K562 (cell line): ENCODE results near the gene AQP6. TPM values are rescaled to one million over a fixed set of nuclear protein-coding genes. Genes with fewer than 3 reads are reported as not detected.

Source experiments
- ATAC-seq: fragments of 200-7000 bp; cut with Tn5 transposase; 3 replicates; pipeline ENCODE4 v1.9.1; 2020; ENCODE audit warnings: moderate library complexity
- BruUV-seq: library from RNA; stranded (reverse); fragments of 400-500 nt; replicated peaks from 2 replicates; lab custom pipeline; 2021; lab: Mats Ljungman, UMichigan
- CTCF ChIA-PET: fragments of 300-600 bp; formaldehyde crosslinking; extraction: SDS; loops from one replicate; lab custom pipeline; 2021; ENCODE audit warnings: low intra/inter-chr PET ratio; lab: Yijun Ruan, JAX
- POLR2A ChIA-PET: fragments of 300-600, 350-650 bp; sonication (Branson Sonifier 250); formaldehyde crosslinking; extraction: SDS; loops from one replicate; lab custom pipeline; 2021; ENCODE audit warnings: antibody characterized with exemption, inconsistent platforms; lab: Yijun Ruan, JAX
- DNase-seq, 4 experiments: peaks; one replicate each; pipeline versions ENCODE4 v3.0.0 to v3.0.0-alpha.2; 2011 to 2018; ENCODE audit warnings: low spot score in 3 of 4, mixed read lengths in 3 of 4; ENCODE audit errors: extremely low read depth in 1 of 4
- FAIRE-seq: peaks from 2 replicates; lab custom pipeline; 2011; peaks lifted over from hg19 to GRCh38; lab: Jason Lieb, UNC
- H2AFZ ChIP-seq: 2 replicates; pipeline ENCODE4 v1.6.0; 2011; ENCODE audit warnings: low read depth, low read length, control low read depth, inconsistent platforms
- H3K27ac ChIP-seq: fragments of 200-600 bp; 3 replicates; pipeline ENCODE4 v1.8.0; 2011; ENCODE audit warnings: low read depth, mild to moderate bottlenecking, control low read depth, inconsistent platforms, low read length, moderate library complexity, mixed read lengths; ENCODE audit errors: extremely low read depth
- H3K27me3 ChIP-seq, 2 experiments: fragments of 300-600 bp in 1 of 2; 2 replicates in 1 of 2; 3 replicates in 1 of 2; pipeline versions ENCODE4 v1.6.0 to v1.8.0; 2011; ENCODE audit warnings: inconsistent platforms in 2 of 2, low read length in 2 of 2, mild to moderate bottlenecking in 1 of 2, mixed read lengths in 1 of 2, moderate library complexity in 1 of 2; ENCODE audit not compliant: control insufficient read depth in 2 of 2, insufficient read depth in 2 of 2
- H3K36me3 ChIP-seq: fragments of 300-600 bp; 3 replicates; pipeline ENCODE4 v1.8.0; 2011; ENCODE audit warnings: mild to moderate bottlenecking, low read length, inconsistent platforms; ENCODE audit not compliant: control insufficient read depth, insufficient read depth
- H3K4me1 ChIP-seq, 2 experiments: fragments of 200-600 bp in 1 of 2; replicated peaks in 1 of 2; 2 replicates in 1 of 2; 3 replicates in 1 of 2; pipeline versions ENCODE4 v1.5.1 to v1.8.0; 2011; ENCODE audit warnings: inconsistent platforms in 2 of 2, low read length in 2 of 2, mild to moderate bottlenecking in 1 of 2, mixed read lengths in 1 of 2, moderate library complexity in 1 of 2; ENCODE audit not compliant: control insufficient read depth in 2 of 2, insufficient read depth in 2 of 2
- H3K4me2 ChIP-seq: 2 replicates; pipeline ENCODE4 v1.6.1; 2011; ENCODE audit warnings: low read length, control low read depth, inconsistent platforms, mixed read lengths; ENCODE audit not compliant: insufficient read depth
- H3K4me3 ChIP-seq: fragments of 200-600 bp; sonication (generic), shearing (Covaris generic); 2 replicates; pipeline ENCODE4 v1.5.1; 2016; ENCODE audit warnings: control low read depth, inconsistent platforms
- H3K79me2 ChIP-seq: fragments of 200-600 bp; 3 replicates; pipeline ENCODE4 v1.8.0; 2011; ENCODE audit warnings: low read length, inconsistent platforms; ENCODE audit not compliant: control insufficient read depth, insufficient read depth
- H3K9ac ChIP-seq, 2 experiments: 2 replicates each; pipeline versions ENCODE4 v1.6.0 to v1.6.1; 2011; ENCODE audit warnings: low read depth in 2 of 2, low read length in 2 of 2, control low read depth in 1 of 2, inconsistent platforms in 1 of 2, mild to moderate bottlenecking in 1 of 2, mixed read lengths in 1 of 2; ENCODE audit not compliant: insufficient read depth in 1 of 2
- H3K9me1 ChIP-seq: one replicate; pipeline ENCODE4 v1.6.0; 2011; ENCODE audit warnings: inconsistent platforms, mild to moderate bottlenecking, low read length, moderate library complexity; ENCODE audit not compliant: control insufficient read depth, insufficient read depth
- H3K9me3 ChIP-seq: replicated peaks from 2 replicates; pipeline ENCODE4 v1.5.1; 2011; ENCODE audit warnings: low read depth, low read length, inconsistent platforms; ENCODE audit not compliant: control insufficient read depth, insufficient read depth
- H4K20me1 ChIP-seq: replicated peaks from 2 replicates; pipeline ENCODE4 v1.6.1; 2011; ENCODE audit warnings: low read length, inconsistent platforms, mixed read lengths; ENCODE audit not compliant: control insufficient read depth, insufficient read depth
- FOXA3 ChIP-seq, 2 experiments: fragments of 450-650 bp in 1 of 2; sonication (generic) in 1 of 2; formaldehyde crosslinking; IDR thresholded peaks in 1 of 2; conservative IDR thresholded peaks in 1 of 2; 2 replicates each; pipeline versions ENCODE4 v1.4.0 to v1.8.0; 2020 to 2022; ENCODE audit warnings: mild to moderate bottlenecking in 2 of 2, missing genetic modification reagents in 1 of 2
- WGBS: fragments of 100-300 bp; shearing (Covaris generic); methylation state at CpG from one replicate; pipeline ENCODE4 v1.1.6; 2016; ENCODE audit warnings: low coverage, mixed read lengths; ENCODE audit not compliant: insufficient coverage; ENCODE audit errors: missing lambda C conversion rate; 5-methylcytosine and 5-hydroxymethylcytosine counted together
- in situ Hi-C: fragments of 300-500 bp; cut with MboI; formaldehyde crosslinking; loops from 4 replicates; pipeline ENCODE4 v1.15.0; 2018; ENCODE audit warnings: inconsistent platforms, mixed read lengths
- intact Hi-C: fragments of 100-400 bp; cut with micrococcal nuclease; formaldehyde crosslinking; loops from 2 replicates; pipeline ENCODE4 v1.14.2; 2022
- polyA plus RNA-seq, 8 experiments: library from polyadenylated mRNA; depleted of rRNA in 4 of 8; stranded (reverse) in 5 of 8; unstranded in 3 of 8; fragments of >200 nt; fragmentation: Nextera tagmentation in 2 of 8; fragmentation: Illumina TruSeq in 1 of 8; extraction: Ambion mirVana in 2 of 8; extraction: Trizol in 1 of 8; gene quantifications; 2 replicates each; pipeline versions ENCODE4 v1.2.1 to v1.2.3, GENCODE V29; 2011 to 2014; ENCODE audit warnings: inconsistent platforms in 1 of 8, missing spikeins in 1 of 8
- total RNA-seq, 7 experiments: library from RNA; depleted of rRNA in 6 of 7; stranded (reverse); fragments of >200 nt in 6 of 7; fragmentation: Illumina TruSeq in 2 of 7; extraction: Trizol in 2 of 7; gene quantifications; 2 replicates each; pipeline versions ENCODE4 v1.2.1 to v1.2.3, GENCODE V29; 2011 to 2021; ENCODE audit warnings: low replicate concordance in 1 of 7
- TF ChIP-seq, protein P1 (sequence below), 2 experiments: IDR thresholded peaks; 2 replicates each; pipeline ENCODE4 v1.6.1; 2011; ENCODE audit warnings: borderline replicate concordance in 1 of 2, control low read depth in 1 of 2, low read depth in 1 of 2, low read length in 1 of 2, mild to moderate bottlenecking in 1 of 2, mixed read lengths in 1 of 2, moderate library complexity in 1 of 2; ENCODE audit not compliant: insufficient read depth in 1 of 2, insufficient read length in 1 of 2, poor library complexity in 1 of 2, severe bottlenecking in 1 of 2; ENCODE audit errors: extremely low read depth in 1 of 2

Gene AQP6
- total and polyA plus RNA-seq, 9 of the 15 experiments (the other 6 are each of a cell fraction or from before 2014, with no cell fraction given) = 0.05 to 0.12 TPM; not detected in 7

DNA sequence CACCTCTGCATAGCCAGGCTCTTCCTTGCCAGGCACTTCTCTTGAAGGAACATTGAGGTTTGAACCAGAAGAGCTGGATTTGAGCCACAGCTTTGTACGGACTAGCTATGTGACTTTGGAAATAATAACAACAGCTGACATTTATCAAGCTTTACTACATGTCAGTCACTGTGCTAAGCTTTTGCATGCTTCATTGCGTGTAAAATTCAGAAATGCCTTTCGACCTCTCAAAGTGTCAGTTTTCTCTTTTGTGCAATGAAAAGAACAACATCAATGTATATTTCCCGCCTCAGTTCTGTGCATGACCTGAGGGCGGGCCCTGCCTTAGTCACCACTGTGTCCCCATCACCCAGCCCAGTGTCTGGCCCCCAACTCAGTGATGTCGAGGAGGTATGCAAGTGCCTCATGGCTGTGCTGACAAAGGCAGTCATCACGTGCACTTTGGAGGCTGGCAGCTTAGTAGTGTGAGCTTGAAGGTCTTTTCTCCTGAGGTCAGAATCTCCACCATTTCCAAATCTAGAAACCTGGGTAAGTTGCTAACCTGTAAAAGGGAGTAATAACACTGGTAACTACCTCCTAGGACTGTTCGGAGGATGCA is 40.1 kb upstream of the AQP6 start:
- no peaks in the 10 kb centered on the region for H3K79me2 ChIP-seq
- H3K9ac ChIP-seq = no peak overlapping the region; a peak in 1 of 4 replicates
- in situ Hi-C loops = no loop called here
- FAIRE-seq (no peak), DNase-seq (no peak), ATAC-seq (no peak)
- WGBS = 37% methylated on average over 8 of the region's 8 CpGs
- POLR2A ChIA-PET = interaction anchor here (0.5 to 3.4 kb wide), 3 partner anchors 10 to 114 kb away, joined by 3 to 12 read pairs (median 3); no protein-coding TSS in a partner anchor
- intact Hi-C loops = no loop called here
- H2AFZ ChIP-seq = no peak overlapping the region
- BruUV-seq = no TSS peak
- no peaks in the 10 kb centered on the region for H3K9me1 ChIP-seq
- no peaks in the 10 kb centered on the region for H3K36me3 ChIP-seq
- no peaks in the 10 kb centered on the region for H4K20me1 ChIP-seq
- H3K9me3 ChIP-seq = no peaks in the 10 kb centered on the region
- TF ChIP-seq FOXA3 (CRISPR knock-in tag; conservative IDR thresholded peaks at IDR 0.05 in 1 of 2, IDR thresholded peaks at IDR 0.05 in 1 of 2) = no peak
- TF ChIP-seq, protein P1, sequence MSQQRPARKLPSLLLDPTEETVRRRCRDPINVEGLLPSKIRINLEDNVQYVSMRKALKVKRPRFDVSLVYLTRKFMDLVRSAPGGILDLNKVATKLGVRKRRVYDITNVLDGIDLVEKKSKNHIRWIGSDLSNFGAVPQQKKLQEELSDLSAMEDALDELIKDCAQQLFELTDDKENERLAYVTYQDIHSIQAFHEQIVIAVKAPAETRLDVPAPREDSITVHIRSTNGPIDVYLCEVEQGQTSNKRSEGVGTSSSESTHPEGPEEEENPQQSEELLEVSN (IDR thresholded peaks at IDR 0.05; ENCODE audit: borderline replicate concordance in 1 of 2, extremely low read depth in 1 of 2, insufficient read depth in 1 of 2, insufficient read length in 1 of 2, low read depth in 1 of 2, low read length in 1 of 2, poor library complexity in 1 of 2, severe bottlenecking in 1 of 2) = peak in 1 of 2 experiments; percentile 23
- H3K4me3 ChIP-seq = no peak overlapping the region
- H3K27me3 ChIP-seq = peaks cover 6 to 12% of the 10 kb centered on the region in 2 experiments; a peak in 2 of 5 replicates
- no peaks in the 10 kb centered on the region; a peak in 1 of 5 replicates for H3K4me1 ChIP-seq
- no peak overlapping the region for H3K27ac ChIP-seq
- no peak overlapping the region for H3K4me2 ChIP-seq
- CTCF ChIA-PET = no interaction called here
